ENCODE results near the gene YBEY. TPM values are rescaled to one million over a fixed set of nuclear protein-coding genes. Genes with fewer than 3 reads are reported as not detected.

Gene YBEY
- total and polyA plus RNA-seq, 2 of the 8 experiments (the other 6 are each of a cell fraction or from before 2014, with no cell fraction given), result 26.9 to 31.9 TPM

DNA sequence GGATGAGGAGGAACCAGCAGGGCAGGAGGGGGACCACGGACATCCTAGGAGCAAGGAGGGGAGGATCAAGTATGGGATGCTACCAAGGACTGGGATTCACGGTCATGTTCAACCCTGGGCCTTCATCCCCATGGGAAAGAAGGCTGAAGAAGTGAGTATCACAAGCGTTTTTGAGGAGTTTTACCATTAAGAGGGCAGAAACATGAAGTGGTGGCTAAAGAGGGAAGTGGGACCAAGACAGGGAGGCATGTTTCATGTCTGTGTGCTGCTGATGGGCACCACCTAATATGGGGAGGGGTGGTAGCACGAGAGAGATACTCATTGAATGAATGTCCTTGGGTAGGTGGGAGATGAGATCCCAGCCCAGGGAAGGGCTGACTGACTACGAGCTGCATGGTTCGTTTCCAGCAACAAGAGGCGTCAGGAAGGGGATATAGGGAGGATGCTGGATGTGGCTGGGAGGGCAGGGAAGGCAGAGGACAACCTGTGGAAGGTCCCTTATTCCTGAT lies 46.3 kb upstream of the YBEY start (continued):
- no peak for TF ChIP-seq CHD7 (IDR thresholded peaks at IDR 0.05; ENCODE audit: insufficient replicate concordance, low read length)
- no peak for TF ChIP-seq BACH1 (IDR thresholded peaks at IDR 0.05; ENCODE audit: low read length)
- no peak for TF ChIP-seq YY1 (IDR thresholded peaks at IDR 0.05; ENCODE audit: low read depth, low read length)
- TF ChIP-seq SP4 (IDR thresholded peaks at IDR 0.05; ENCODE audit: low read length), result no peak
- no peak for TF ChIP-seq SAP30 (IDR thresholded peaks at IDR 0.05; ENCODE audit: insufficient read depth, insufficient replicate concordance, low read length)
- TF ChIP-seq MAFK (IDR thresholded peaks at IDR 0.05; ENCODE audit: low read depth, low read length), result no peak
- TF ChIP-seq EP300 (IDR thresholded peaks at IDR 0.05; ENCODE audit: borderline replicate concordance in 1 of 2, low read depth in 2 of 2, low read length in 2 of 2), result no peak
- TF ChIP-seq POLR2AphosphoS5 (IDR thresholded peaks at IDR 0.05; ENCODE audit: low read depth, low read length), result no peak
- no peak for TF ChIP-seq SP1 (IDR thresholded peaks at IDR 0.05; ENCODE audit: low read depth, low read length)
- TF ChIP-seq, protein P1, sequence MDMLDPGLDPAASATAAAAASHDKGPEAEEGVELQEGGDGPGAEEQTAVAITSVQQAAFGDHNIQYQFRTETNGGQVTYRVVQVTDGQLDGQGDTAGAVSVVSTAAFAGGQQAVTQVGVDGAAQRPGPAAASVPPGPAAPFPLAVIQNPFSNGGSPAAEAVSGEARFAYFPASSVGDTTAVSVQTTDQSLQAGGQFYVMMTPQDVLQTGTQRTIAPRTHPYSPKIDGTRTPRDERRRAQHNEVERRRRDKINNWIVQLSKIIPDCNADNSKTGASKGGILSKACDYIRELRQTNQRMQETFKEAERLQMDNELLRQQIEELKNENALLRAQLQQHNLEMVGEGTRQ (IDR thresholded peaks at IDR 0.05; ENCODE audit: low read length), result no peak

Measured in H1 (cell line).